ENCODE measurements around the gene RNF111. TPM values are rescaled to one million over a fixed set of nuclear protein-coding genes. Genes with fewer than 3 reads are reported as not detected.

RNF111 gene
- 37.8 and 45.3 TPM in 2 replicates for total RNA-seq

DNA sequence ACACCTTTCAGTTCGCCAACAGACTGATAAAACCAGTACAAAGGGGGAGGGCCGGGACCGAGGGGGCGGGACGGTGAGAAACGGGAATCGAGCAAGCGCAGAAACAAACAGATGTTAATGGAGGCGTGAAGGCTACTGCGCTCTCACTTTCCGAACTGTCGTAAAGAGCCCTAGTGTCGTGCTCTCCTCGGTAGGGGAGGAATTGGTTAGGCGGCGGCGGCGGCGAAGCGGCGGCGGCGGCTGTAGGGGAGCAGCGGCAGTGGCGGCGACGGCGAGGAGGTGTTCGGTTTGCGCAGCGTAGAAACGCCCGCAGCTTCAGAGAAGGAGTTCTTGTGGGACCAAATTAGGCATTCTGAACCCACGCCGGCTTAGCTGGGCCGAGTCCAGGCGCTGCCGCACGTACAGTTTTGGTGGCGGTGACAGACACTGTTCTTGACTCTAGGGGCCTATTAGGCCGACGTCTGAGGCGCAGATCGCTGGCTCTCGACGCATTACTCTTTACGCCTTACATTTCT lies at the start of gene RNF111:
TSS of gene RNF111 (plus strand) at position 173 of the 515 bp plus-strand sequence. CDS start 43,160 bp downstream, outside the sequence.
- intact Hi-C loops (cut with micrococcal nuclease), result loop anchor here (1.0 to 10.0 kb wide), 7 partner anchors 8 to 701 kb away; partner anchors contain the start of genes CCNB2 and SLTM

GRCh38 chr15:58947179-58947578 lies 40.3 kb upstream of the RNF111 start:
- intact Hi-C loops (cut with micrococcal nuclease), result no loop called here

DNA sequence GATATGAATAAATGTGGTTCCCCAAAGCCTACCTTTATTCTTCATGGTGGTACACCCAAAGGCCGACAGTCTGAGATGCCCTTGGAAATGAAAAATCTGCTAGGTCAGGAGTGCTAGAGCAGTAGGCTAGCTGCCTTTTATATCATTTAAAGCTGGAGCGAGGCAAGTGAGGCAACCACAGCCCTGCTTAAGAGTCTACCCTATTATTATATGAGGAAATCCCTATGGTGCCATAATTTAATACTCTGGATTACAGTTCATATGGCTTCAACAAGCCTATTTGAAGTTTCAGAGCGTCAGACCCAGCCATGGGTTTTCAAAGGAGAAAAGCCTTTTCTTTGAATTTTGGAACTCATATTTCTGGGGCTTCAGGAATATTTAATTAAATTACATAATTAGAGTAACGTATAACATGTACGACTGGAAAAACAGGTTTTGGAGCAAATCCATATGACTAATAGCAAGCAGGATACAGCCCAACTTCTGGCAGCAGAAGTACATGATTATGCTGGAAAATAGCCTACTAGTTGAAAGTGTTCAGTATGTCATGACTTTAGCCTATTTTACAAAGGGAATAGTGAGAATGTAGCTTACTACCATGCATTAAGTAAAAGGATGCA lies 36.0 kb upstream of the RNF111 start:
- intact Hi-C loops (cut with micrococcal nuclease), result loop anchor here (10.0 kb wide), 1 partner anchor 727 kb away; no protein-coding TSS in a partner anchor

- intact Hi-C loops (cut with micrococcal nuclease), result loop anchor here (10.0 kb wide), 1 partner anchor 728 kb away; no protein-coding TSS in a partner anchor
Measured at GRCh38 chr15:58952751-58953150, 34.7 kb upstream of the RNF111 start.

DNA sequence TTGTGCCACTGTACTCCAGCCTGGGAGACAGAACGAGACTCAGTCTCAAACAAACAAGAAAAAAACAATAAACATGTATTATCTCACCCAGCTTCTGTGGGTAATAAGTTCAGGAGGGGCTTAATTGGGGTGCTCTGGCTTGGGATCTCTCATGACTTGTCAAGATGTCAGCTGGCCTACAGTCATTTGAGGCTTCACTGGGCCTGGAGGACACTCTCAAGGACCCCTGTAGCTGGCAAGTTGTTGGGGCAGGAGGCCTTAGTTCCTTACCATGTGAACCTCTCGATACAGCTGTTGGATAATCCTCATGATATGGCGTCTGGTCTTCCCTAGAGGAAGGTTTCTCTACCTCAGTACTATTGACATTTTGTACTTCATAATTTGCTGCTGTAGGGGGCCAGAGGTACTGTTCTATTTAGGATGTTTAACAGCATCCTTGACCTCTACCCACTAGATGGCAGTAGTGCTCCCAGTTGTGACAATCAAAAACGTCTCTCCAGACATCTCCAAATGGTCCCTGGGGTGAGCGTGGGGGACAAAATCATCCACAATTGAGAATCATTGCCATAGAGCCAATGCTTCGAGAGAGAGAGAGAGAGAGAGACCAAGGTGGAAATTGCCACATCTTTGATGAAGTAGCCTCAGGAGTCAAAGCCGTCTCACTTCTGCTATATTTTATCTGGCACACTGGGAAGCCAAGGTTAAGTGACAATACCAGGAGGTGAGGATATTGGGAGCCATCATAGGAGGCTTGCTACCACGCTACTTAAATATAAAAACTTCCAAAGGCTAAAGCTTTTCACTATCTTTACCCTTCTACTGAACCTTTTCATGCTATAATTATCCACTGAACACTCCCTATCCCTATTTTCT lies 30.1 kb upstream of the RNF111 start:
- intact Hi-C loops (cut with micrococcal nuclease), result loop anchor here (1.0 to 10.0 kb wide), 2 partner anchors 536 to 733 kb away; no protein-coding TSS in a partner anchor

DNA sequence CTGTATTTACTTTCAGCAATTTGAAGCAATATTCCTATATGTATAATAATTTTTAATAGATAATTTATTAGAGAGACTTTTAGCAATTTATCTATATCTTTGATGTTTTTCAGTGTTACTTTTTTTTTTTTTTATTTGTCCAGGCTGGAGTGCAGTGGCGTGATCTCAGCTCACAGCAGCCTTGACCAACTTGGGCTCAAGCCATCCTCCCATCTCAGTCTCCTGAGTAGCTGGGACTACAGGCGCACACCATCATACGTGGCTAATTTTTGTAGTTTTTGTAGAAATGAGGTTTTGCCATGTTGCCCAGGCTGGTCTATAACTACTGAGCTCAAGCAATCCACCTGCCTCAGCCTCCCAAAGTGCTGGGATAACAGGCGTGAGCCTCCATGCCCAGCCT lies 28.7 kb upstream of the RNF111 start:
- intact Hi-C loops (cut with micrococcal nuclease), result loop anchor here (10.0 kb wide), 1 partner anchor 734 kb away; no protein-coding TSS in a partner anchor

DNA sequence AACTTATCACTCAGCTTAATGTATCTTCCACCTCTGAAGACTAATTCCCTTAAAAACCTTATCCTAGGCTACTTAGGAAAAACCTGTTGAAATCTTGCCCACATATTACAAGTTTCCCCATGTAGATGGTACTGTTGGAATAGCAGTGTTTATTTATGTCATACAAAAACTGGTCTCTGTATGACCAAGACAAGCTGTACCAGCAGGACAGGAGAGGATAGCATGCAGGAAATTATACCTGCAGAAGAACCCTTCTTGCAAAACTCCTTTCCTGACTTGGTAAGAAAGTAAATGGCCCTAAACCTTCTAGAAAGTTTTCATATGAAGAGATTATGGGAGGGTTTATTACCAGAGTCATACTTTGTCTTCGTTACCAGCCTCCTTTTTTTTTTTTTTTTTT lies 25.3 kb upstream of the RNF111 start:
- intact Hi-C loops (cut with micrococcal nuclease), result no loop called here

- intact Hi-C loops (cut with micrococcal nuclease), result no loop called here
Measured at GRCh38 chr15:58962662-58963565, 24.5 kb upstream of the RNF111 start.

- intact Hi-C loops (cut with micrococcal nuclease), result no loop called here
Measured at GRCh38 chr15:58966698-58967097, 20.8 kb upstream of the RNF111 start.

DNA sequence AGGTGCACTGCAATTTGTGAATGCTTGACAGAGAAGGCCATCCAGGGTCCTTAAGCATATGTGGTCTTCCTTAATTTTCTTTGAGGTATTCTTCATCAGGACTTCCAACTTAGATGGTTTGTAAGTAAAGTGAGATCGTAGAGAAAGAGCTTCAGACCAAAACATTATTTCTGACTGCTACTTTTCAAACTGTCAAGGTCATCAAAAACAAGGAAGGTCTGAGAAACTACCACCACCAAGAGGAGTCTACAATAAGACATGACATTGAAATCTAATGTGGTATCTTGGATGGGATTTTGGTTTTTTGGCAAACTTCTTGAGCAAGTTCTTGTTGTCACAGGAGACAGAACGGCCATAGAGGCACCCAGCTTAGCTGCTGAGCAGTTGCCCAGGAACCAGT lies 20.0 kb upstream of the RNF111 start:
- intact Hi-C loops (cut with micrococcal nuclease), result no loop called here

- intact Hi-C loops (cut with micrococcal nuclease), result no loop called here
Measured at GRCh38 chr15:58977887-58978286, 9.6 kb upstream of the RNF111 start.

- intact Hi-C loops (cut with micrococcal nuclease), result loop anchor here (2.0 to 10.0 kb wide), 3 partner anchors 158 to 512 kb away; no protein-coding TSS in a partner anchor
Measured at GRCh38 chr15:58980351-58980939, 7.0 kb upstream of the RNF111 start.

GRCh38 chr15:58981808-58982475 lies 5.5 kb upstream of the RNF111 start:
- intact Hi-C loops (cut with micrococcal nuclease), result loop anchor here (2.0 to 10.0 kb wide), 3 partner anchors 157 to 511 kb away; no protein-coding TSS in a partner anchor

- intact Hi-C loops (cut with micrococcal nuclease), result loop anchor here (10.0 kb wide), 1 partner anchor 272 kb away; no protein-coding TSS in a partner anchor
Measured at GRCh38 chr15:58983261-58983660, 4.2 kb upstream of the RNF111 start.

- intact Hi-C loops (cut with micrococcal nuclease), result loop anchor here (5.0 to 10.0 kb wide), 3 partner anchors 52 to 269 kb away; no protein-coding TSS in a partner anchor
Measured at GRCh38 chr15:58985443-58985842, 2.0 kb upstream of the RNF111 start.

GRCh38 chr15:58987036-58987435 lies 427 bp upstream of the RNF111 start:
- intact Hi-C loops (cut with micrococcal nuclease), result loop anchor here (1.0 to 10.0 kb wide), 7 partner anchors 8 to 701 kb away; partner anchors contain the start of genes CCNB2 and SLTM

GRCh38 chr15:58988006-58988785 lies 733 bp downstream of the RNF111 start:
- intact Hi-C loops (cut with micrococcal nuclease), result loop anchor here (5.0 to 10.0 kb wide), 3 partner anchors 49 to 267 kb away; no protein-coding TSS in a partner anchor

- intact Hi-C loops (cut with micrococcal nuclease), result no loop called here
Measured at GRCh38 chr15:58992181-58992580, 4.7 kb downstream of the RNF111 start.

Measured in T-helper 2 cell treated with Interferon-gamma antibody and Interleukin-4, amounts not matched to agents 100 ng/mL and 5 ng/mL, for 36 hours (primary cell).